ENCODE measurements around the gene DOCK8. TPM values are rescaled to one million over a fixed set of nuclear protein-coding genes. Genes with fewer than 3 reads are reported as not detected.

DOCK8 gene
- total RNA-seq, 1 donor = 0.18 TPM

GRCh38 chr9:362561-363273 is 148.1 kb downstream of the DOCK8 start:
- no peak for DNase-seq (ENCODE audit: low read depth)
- TF ChIP-seq, protein P1, sequence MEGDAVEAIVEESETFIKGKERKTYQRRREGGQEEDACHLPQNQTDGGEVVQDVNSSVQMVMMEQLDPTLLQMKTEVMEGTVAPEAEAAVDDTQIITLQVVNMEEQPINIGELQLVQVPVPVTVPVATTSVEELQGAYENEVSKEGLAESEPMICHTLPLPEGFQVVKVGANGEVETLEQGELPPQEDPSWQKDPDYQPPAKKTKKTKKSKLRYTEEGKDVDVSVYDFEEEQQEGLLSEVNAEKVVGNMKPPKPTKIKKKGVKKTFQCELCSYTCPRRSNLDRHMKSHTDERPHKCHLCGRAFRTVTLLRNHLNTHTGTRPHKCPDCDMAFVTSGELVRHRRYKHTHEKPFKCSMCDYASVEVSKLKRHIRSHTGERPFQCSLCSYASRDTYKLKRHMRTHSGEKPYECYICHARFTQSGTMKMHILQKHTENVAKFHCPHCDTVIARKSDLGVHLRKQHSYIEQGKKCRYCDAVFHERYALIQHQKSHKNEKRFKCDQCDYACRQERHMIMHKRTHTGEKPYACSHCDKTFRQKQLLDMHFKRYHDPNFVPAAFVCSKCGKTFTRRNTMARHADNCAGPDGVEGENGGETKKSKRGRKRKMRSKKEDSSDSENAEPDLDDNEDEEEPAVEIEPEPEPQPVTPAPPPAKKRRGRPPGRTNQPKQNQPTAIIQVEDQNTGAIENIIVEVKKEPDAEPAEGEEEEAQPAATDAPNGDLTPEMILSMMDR (IDR thresholded peaks at IDR 0.05; ENCODE audit: insufficient read depth, low read length) = no peak
- H3K4me3 ChIP-seq (ENCODE audit: low read depth, low read length) = no peak overlapping the region

DNA sequence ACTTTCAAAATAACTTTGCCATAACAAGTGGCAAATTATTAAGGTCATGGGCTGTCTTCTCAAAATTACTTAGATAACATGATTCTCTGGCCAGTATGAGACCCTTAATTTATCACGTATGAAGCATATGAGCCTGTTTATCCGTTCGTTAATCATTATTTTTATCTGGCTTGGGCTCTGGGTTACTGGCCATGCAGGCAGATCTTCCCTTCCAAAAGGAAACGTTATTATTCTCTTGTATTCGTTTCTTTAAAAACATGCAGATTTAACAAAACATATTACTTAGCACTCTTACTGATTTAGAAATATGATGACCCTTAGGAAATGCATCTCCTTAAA is 148.6 kb downstream of the DOCK8 start:
- no peak for DNase-seq (ENCODE audit: low read depth)
- TF ChIP-seq, protein P1 (IDR thresholded peaks at IDR 0.05; ENCODE audit: insufficient read depth, low read length) = no peak
- no peak overlapping the region for H3K4me3 ChIP-seq (ENCODE audit: low read depth, low read length)

DNA sequence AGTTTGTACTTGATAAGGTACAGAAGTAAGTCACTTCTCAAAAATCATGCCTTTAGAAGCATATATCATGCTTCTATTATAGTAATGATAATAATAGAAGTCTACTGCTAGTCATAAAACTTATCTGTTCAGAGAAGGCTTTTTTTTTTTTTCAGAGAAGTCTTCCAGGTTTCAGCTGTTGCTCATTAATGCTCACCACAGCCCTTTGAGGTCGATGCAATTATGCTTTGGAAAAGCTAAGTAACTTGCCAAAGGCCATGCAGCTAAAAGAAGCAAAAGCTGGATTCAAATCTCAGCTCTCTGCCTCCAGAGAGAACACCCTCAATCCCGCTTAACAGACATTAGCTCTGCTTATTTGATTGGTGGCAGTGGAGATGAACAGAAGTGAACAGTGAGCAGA is 150.8 kb downstream of the DOCK8 start:
- TF ChIP-seq, protein P1 (IDR thresholded peaks at IDR 0.05; ENCODE audit: insufficient read depth, low read length) = no peak
- DNase-seq (ENCODE audit: low read depth) = no peak
- no peak overlapping the region for H3K4me3 ChIP-seq (ENCODE audit: low read depth, low read length)

- no peak for DNase-seq (ENCODE audit: low read depth)
- no peak overlapping the region for H3K4me3 ChIP-seq (ENCODE audit: low read depth, low read length)
- TF ChIP-seq, protein P1 (IDR thresholded peaks at IDR 0.05; ENCODE audit: insufficient read depth, low read length) = no peak
Observed at GRCh38 chr9:366620-367019, 152.0 kb downstream of the DOCK8 start.

DNA sequence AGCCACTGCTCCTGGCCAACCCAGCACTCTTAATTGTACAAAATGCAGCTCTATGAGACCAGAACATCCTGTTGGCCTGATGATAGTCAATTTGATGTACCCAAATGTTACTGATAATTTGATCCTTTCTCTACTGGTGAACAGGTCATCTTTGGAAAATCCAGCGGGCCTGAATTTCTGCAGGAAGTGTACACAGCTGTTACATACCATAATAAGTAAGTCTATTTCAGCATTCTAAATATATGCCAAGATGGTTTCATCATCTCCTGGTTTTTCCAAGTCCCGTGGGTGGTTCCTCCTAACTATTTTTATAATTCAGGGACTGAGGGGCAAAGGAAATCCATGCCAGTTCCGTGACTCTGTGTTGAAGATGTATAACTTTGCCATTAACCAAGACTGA is 155.4 kb downstream of the DOCK8 start:
- TF ChIP-seq, protein P1 (IDR thresholded peaks at IDR 0.05; ENCODE audit: insufficient read depth, low read length) = no peak
- DNase-seq (ENCODE audit: low read depth) = no peak
- H3K4me3 ChIP-seq (ENCODE audit: low read depth, low read length) = no peak overlapping the region

DNA sequence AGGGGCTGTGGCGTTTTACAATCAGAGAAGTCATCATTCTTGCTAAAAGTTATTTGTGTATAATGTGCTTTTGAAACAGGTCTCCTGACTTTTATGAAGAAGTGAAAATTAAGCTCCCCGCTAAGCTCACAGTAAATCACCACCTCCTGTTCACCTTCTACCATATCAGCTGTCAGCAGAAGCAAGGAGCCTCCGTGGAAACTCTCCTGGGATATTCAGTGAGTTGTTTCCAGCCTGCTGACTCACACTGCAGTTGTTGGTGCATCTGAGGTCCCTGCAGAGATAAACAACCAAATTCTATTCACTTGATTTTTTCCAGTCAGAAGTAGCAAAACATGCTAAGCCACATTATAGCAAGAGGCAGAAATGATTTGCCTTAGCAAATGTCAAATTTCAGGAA is 156.7 kb downstream of the DOCK8 start:
- TF ChIP-seq, protein P1 (IDR thresholded peaks at IDR 0.05; ENCODE audit: insufficient read depth, low read length) = no peak
- H3K4me3 ChIP-seq (ENCODE audit: low read depth, low read length) = no peak overlapping the region
- DNase-seq (ENCODE audit: low read depth) = no peak

- H3K4me3 ChIP-seq (ENCODE audit: low read depth, low read length) = no peak overlapping the region
- no peak for DNase-seq (ENCODE audit: low read depth)
- TF ChIP-seq, protein P1 (IDR thresholded peaks at IDR 0.05; ENCODE audit: insufficient read depth, low read length) = no peak
Observed at GRCh38 chr9:372128-372527, 157.5 kb downstream of the DOCK8 start.

Measured in fibroblast of the aortic adventitia (primary cell).